Colonic mucosa (tissue), 4 donors: Measurements from ENCODE around the gene MYRF. TPM values are rescaled to one million over a fixed set of nuclear protein-coding genes. Genes with fewer than 3 reads are reported as not detected.
A peak's percentile ranks its signal among the peaks of the same experiment; 100 is the strongest.

Experiments
- DNase-seq: peaks from one replicate; pipeline ENCODE4 v3.0.0-alpha.2; 2020
- H3K27ac ChIP-seq: fragments of 200-600 bp; one replicate; pipeline ENCODE4 v1.8.0; 2021
- H3K27me3 ChIP-seq: fragments of 200-600 bp; one replicate; pipeline ENCODE4 v1.8.0; 2021
- H3K36me3 ChIP-seq: fragments of 200-600 bp; one replicate; pipeline ENCODE4 v1.8.0; 2021
- H3K4me1 ChIP-seq: fragments of 200-600 bp; one replicate; pipeline ENCODE4 v1.8.0; 2021; ENCODE audit warnings: mild to moderate bottlenecking
- H3K4me3 ChIP-seq: fragments of 200-600 bp; one replicate; pipeline ENCODE4 v1.8.0; 2021
- H3K9ac ChIP-seq, 2 donors: one replicate each; pipeline ENCODE4 v1.7.0; 2013; ENCODE audit warnings: control low read depth in 2 of 2, low read depth in 2 of 2, low read length in 2 of 2
- H3K9me3 ChIP-seq: fragments of 200-600 bp; one replicate; pipeline ENCODE4 v1.8.0; 2021
- CTCF ChIP-seq: fragments of 200-600 bp; IDR thresholded peaks from one replicate; pipeline ENCODE4 v1.8.0; 2022; ENCODE audit warnings: antibody characterized with exemption, mild to moderate bottlenecking
- intact Hi-C: fragments of 100-400 bp; cut with DNase I; formaldehyde crosslinking; loops from one replicate; pipeline ENCODE4 v1.14.1; 2022
- total RNA-seq, 2 donors: library from RNA; stranded (reverse); fragmentation: NEBNext Ultra II Directional in 1 of 2; extraction: Animal tissue kit (Norgen Biotek cat#: 25700) in 1 of 2; gene quantifications; one replicate each; pipeline ENCODE4 v1.2.1, GENCODE V29; 2021
- donor health status: healthy.
- donor health status: DM: no; HTN: no; CAD: no.
- donor health status: DM: no; HTN: no; CAD: no.

Gene MYRF
- total RNA-seq, 2 donors from 2014 or later: 8.8 to 14.9 TPM

GRCh38 chr11:61742391-61742790 lies 10.0 kb upstream of the MYRF start:
- H3K9ac ChIP-seq: no peak overlapping the region

GRCh38 chr11:61743486-61744095 lies 8.8 kb upstream of the MYRF start:
- no peak for TF ChIP-seq CTCF
- Histone ChIP-seq H3K36me3 (no peaks in the 10 kb centered on the region), H3K27ac (no peak overlapping the region), H3K9ac (no peak overlapping the region), H3K27me3 (no peaks in the 10 kb centered on the region), H3K9me3 (no peaks in the 10 kb centered on the region), H3K4me3 (no peak overlapping the region), H3K4me1 (no peaks in the 10 kb centered on the region)
- no peak for DNase-seq
- intact Hi-C loops: no loop called here

More at GRCh38 chr11:61742391-61742790, 10.0 kb upstream of the MYRF start:
- intact Hi-C loops: no loop called here
- Histone ChIP-seq H3K4me1 (no peaks in the 10 kb centered on the region), H3K27ac (no peak overlapping the region), H3K36me3 (no peaks in the 10 kb centered on the region), H3K27me3 (no peaks in the 10 kb centered on the region), H3K9me3 (no peaks in the 10 kb centered on the region), H3K4me3 (no peak overlapping the region)
- DNase-seq: peak; percentile 73
- TF ChIP-seq CTCF: no peak

- no peaks in the 10 kb centered on the region for H3K4me1 ChIP-seq
- H3K36me3 ChIP-seq: no peaks in the 10 kb centered on the region
- no peak for TF ChIP-seq CTCF
- no peak overlapping the region for H3K4me3 ChIP-seq
- no peak for DNase-seq
- H3K27me3 ChIP-seq: no peaks in the 10 kb centered on the region
- no peaks in the 10 kb centered on the region for H3K9me3 ChIP-seq
- H3K9ac ChIP-seq: no peak overlapping the region
- no peak overlapping the region for H3K27ac ChIP-seq
- intact Hi-C loops: no loop called here
Observed at GRCh38 chr11:61744181-61744580, 8.3 kb upstream of the MYRF start.

- no peak for DNase-seq
- intact Hi-C loops: no loop called here
- Histone ChIP-seq H3K4me3 (no peak overlapping the region), H3K4me1 (no peaks in the 10 kb centered on the region), H3K9ac (no peak overlapping the region), H3K27ac (no peak overlapping the region), H3K36me3 (no peaks in the 10 kb centered on the region), H3K27me3 (no peaks in the 10 kb centered on the region), H3K9me3 (no peaks in the 10 kb centered on the region)
- TF ChIP-seq CTCF: no peak
Observed at GRCh38 chr11:61744609-61745156, 7.8 kb upstream of the MYRF start.

- H3K27ac ChIP-seq: no peak overlapping the region
Observed at GRCh38 chr11:61745781-61746441, 6.5 kb upstream of the MYRF start.

More at GRCh38 chr11:61745781-61746441, 6.5 kb upstream of the MYRF start:
- no peak overlapping the region for H3K4me3 ChIP-seq
- no peak overlapping the region for H3K9ac ChIP-seq
- H3K36me3 ChIP-seq: no peaks in the 10 kb centered on the region
- intact Hi-C loops: no loop called here
- no peaks in the 10 kb centered on the region for H3K9me3 ChIP-seq
- no peaks in the 10 kb centered on the region for H3K27me3 ChIP-seq
- no peak for TF ChIP-seq CTCF
- DNase-seq: no peak
- H3K4me1 ChIP-seq: no peaks in the 10 kb centered on the region
